Hematopoietic multipotent progenitor cell treated with erythropoietin and hydrocortisone succinate and interleukin-3 and kit ligand, for 4 days (in vitro differentiated cells): Measurements from ENCODE around the gene SLC25A12.
"Not testable (repeated sequence)": the region's sequence is repeated elsewhere in the genome, so short reads cannot be mapped to it uniquely, and the experiment has no call there.

Source experiments
- DNase-seq: peaks from one replicate; pipeline ENCODE4 v3.0.0-alpha.2; 2015

SLC25A12 gene

GRCh38 chr2:171893824-171894611 lies at the start of gene SLC25A12:
Gene SLC25A12 (minus strand): TSS chr2:171894244. CDS start chr2:171894214, 30 bp downstream.
- DNase-seq, result peak; percentile 94

- DNase-seq, result no peak
These were observed 47.3 kb upstream of the SLC25A12 start for GRCh38 chr2:171941316-171941699.

GRCh38 chr2:171939743-171940071 lies 45.7 kb upstream of the SLC25A12 start:
- peak; percentile 53 for DNase-seq

GRCh38 chr2:171939058-171939742 lies 45.2 kb upstream of the SLC25A12 start:
- DNase-seq, result no peak

GRCh38 chr2:171930385-171930784 lies 36.3 kb upstream of the SLC25A12 start:
- DNase-seq, result no peak

- peak; percentile 36 for DNase-seq
These were observed 30.3 kb upstream of the SLC25A12 start for GRCh38 chr2:171924170-171924942.

GRCh38 chr2:171923206-171923605 lies 29.2 kb upstream of the SLC25A12 start:
- peak; percentile 14 for DNase-seq

GRCh38 chr2:171922230-171923022 lies 28.4 kb upstream of the SLC25A12 start, which contains the start of gene HAT1:
Gene HAT1 (plus strand): TSS chr2:171922461. CDS start chr2:171922501, 40 bp downstream.
- DNase-seq, result peak; percentile 99

GRCh38 chr2:171921970-171922229 lies 27.9 kb upstream of the SLC25A12 start:
- DNase-seq, result no peak

- no peak for DNase-seq
These were observed 25.4 kb upstream of the SLC25A12 start for GRCh38 chr2:171919453-171919852.

- no peak for DNase-seq
These were observed 19.5 kb upstream of the SLC25A12 start for GRCh38 chr2:171913517-171913916.

- no peak for DNase-seq
These were observed 16.4 kb upstream of the SLC25A12 start for GRCh38 chr2:171910494-171910893.

- DNase-seq, result no peak
These were observed 15.2 kb upstream of the SLC25A12 start for GRCh38 chr2:171909266-171909665.

GRCh38 chr2:171908235-171908634 lies 14.2 kb upstream of the SLC25A12 start:
- no peak for DNase-seq

- no peak for DNase-seq
These were observed 8.9 kb upstream of the SLC25A12 start for GRCh38 chr2:171902840-171903420.

- DNase-seq, result not testable (repeated sequence)
These were observed 5.7 kb upstream of the SLC25A12 start for GRCh38 chr2:171899623-171900282.

- DNase-seq, result no peak
These were observed 1.7 kb upstream of the SLC25A12 start for GRCh38 chr2:171895786-171896185.

- DNase-seq, result peak; percentile 11
These were observed 536 bp upstream of the SLC25A12 start for GRCh38 chr2:171894612-171894947.

- peak; percentile 62 for DNase-seq
These were observed 734 bp downstream of the SLC25A12 start for GRCh38 chr2:171893196-171893823.

- no peak for DNase-seq
These were observed 4.2 kb downstream of the SLC25A12 start for GRCh38 chr2:171889808-171890207.

- no peak for DNase-seq
These were observed 4.7 kb downstream of the SLC25A12 start for GRCh38 chr2:171889333-171889732.
